Measurements from ENCODE around the gene ITGA5.

ITGA5 gene

DNA sequence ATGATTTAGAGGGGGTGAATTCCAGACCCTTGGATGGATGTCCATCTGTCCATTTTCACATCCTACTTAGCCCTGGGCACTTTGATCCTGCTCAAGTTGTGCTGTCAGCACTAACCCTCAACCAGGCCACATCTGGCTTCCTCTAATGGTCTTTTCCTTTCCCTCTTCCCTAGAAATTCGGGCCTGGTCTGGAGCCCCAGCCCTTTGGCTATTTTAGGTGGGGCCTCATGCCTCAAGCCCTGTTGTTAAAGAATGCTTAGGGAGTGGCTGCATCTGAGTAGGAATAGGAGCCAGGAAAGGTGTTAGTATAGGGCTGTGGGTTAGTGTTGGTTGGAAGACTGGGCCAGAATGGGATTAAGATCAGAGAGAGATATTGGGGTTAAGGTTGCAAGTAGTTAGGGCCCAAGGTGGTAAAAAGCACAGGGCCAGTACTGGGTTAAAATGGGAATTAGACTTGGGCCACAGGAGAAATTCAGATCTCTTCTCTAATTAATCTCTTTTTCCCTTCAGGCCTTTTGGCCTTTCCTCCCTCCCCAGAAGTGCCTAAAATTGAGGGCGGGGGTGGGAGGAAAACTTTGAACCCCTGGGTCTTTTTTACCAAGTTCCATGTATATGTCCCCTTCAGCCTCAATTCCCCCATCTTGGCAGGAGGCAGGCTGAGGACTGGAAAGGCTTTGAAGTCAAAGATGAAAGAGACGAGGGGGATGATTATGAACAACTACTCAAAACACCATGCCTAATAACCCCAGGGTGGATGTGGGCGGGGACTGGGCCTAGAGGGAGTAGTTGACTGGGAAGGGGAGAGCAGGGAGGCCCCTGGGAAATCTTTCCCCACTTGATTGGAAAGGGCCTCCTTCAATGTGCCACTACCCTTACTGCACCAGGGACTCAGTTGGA, 30.6 kb downstream of the ITGA5 start:
- DNase-seq: no peak

DNA sequence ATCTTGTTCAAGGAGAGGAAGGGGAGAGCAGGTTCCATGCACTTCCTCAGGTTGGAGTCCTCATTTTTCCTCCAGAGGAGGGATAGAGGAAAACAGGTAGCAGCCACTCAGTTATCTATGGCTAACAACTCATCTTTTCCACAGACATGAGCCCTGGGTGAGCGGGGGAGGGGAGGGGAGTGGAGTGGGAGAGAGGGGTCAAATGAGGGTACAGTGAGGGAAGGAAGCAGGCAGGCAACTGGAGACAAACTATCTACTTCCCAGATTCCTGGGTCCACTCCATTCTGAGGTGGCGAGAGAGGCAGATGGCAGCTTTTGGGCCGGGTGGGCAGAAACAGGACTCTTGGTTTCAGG, 32.0 kb downstream of the ITGA5 start:
- DNase-seq: no peak

GRCh38 chr12:54386403-54387113, 32.5 kb downstream of the ITGA5 start:
- no peak for DNase-seq

GRCh38 chr12:54385251-54385914, 33.7 kb downstream of the ITGA5 start:
- DNase-seq: no peak

DNA sequence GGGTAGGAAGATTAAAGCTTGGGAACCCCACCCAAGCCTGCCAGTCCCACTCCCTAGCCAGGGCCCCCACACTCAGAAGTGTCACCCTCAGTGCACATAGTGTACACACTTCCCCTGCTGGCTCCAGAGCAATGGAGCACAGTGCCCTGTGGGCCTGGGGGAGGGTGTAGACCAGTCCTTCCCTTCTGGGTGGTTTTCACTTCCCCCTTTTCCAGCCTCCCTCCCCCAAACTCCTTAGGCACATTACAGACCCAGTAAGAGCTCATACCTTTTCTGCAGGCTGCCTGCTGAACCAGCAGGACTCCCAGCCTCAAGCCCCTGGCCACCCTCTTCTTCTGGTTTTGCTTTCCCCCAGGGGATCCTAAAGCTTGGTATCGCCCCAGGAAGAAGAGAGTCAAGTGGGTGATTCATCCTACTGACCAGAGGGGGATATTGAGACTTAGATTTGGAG, 34.5 kb downstream of the ITGA5 start, which contains the start of gene ZNF385A:
Gene ZNF385A (minus strand): TSS at position 143 of the 451 bp plus-strand sequence. CDS start 219 bp downstream, outside the sequence.
- no peak for DNase-seq

GRCh38 chr12:54383041-54383609, 35.9 kb downstream of the ITGA5 start:
- no peak for DNase-seq

DNA sequence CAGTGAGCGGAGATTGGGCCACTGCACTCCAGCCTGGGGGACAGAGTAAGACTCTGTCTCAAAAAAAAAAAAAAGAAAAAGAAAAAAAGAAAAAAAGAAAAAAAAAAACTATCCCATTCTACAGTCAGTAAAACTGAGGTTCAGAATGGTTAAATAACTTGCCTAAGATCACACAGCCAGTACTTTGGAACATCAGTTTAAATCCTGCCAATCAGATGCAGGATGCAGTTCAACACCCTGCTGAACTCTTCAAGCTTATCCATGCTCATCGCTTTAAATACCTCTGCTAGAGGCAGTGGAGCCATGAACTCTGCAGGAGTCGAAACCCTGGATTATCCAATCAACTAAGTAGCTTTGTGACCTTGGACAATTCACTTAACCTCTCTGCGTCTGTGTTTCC, 37.9 kb downstream of the ITGA5 start:
- DNase-seq: no peak

DNA sequence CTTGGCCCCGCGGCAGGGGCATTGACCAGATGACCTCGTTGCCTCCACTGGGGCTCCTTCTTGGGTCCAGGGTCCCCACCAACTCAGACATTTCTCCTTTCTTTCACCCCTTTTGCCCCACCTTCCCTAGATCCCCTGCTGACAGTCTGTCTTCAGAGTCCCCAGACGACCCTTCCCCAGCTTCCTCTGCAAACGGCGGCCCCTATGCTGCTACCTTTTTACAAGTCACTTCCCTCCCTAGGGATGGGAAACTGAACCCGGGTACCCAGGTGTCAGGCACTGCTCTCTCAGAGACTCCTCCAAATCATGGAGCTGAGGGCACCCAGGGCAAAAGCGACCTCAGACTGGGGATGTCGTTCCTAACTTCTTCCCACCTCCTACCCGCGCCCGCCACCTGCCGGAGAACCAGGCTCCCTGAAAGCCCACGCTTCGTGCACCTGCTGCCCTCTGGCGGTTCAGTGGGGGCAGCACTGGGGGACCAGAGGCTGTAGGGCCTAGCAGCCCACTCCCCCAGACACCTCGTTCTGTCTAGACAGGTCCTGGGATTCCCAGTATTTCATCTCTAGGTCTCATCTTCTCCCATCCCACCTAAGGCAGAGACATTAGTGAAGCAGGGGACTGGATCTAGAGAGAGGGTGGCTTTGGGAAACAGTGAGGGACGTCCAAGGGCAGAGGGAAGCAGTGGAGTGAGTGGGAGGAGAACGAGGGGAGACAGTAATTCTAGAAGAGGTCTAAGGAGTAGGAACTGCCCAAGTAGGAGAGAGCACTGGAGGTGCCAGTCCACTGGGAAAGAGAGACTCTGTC, 39.5 kb downstream of the ITGA5 start:
- peak; percentile 67 to 87 (median 84) for DNase-seq

DNA sequence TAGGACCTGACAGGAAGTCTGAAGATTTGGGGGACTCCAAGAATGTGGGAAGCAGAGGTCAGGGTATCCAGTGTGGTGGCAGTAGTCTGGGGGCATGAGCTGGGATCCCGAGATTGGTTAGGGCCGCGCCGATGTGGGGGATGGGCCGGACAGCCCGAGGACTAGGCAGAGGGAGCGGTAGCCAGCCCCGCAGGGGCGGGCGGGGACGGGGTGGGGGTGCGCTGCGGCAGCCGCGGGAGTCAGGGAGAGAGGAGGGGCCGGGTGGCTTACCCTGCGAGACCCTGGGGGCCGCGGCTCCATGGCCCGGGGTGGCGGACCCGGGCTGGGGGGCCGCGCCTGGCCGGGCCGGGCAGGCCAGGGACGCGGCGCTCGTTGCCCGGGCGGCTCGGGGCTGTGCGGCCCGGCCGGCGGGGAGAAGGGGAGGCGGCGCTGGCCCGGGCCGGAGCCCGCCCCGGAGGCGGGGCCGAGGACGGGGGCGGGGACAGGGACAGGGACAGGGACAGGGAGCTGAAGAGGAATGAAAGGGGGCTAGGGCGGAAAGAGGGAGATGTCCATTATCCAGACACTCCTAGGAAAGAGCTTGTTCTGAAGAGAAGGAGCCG, 40.2 kb downstream of the ITGA5 start:
- DNase-seq: no peak

GRCh38 chr12:54377797-54378515, 41.1 kb downstream of the ITGA5 start:
- DNase-seq: no peak

GRCh38 chr12:54377007-54377406, 42.1 kb downstream of the ITGA5 start:
- DNase-seq: no peak

DNA sequence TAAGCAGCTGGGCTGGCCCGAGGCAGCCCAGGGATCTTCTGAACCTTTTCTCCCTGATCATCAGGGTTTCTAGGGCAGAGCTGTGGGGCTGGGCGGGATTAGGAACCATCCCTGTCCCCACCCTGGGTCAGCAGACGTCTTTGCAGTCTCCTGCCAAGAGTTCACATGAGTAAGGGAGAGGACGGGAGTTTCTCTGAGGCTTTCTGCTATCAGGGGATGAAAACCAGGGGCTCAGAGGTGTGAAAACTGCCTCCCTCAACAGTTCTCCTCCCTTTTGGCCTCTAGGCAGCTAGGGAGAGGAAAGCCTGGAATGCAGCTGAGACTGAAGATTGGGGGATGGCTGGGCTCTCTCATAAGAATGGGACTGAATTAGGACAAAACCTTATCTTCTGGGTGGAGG, 42.5 kb downstream of the ITGA5 start:
- DNase-seq: no peak

- DNase-seq: no peak
Measured at GRCh38 chr12:54375259-54375579, 43.8 kb downstream of the ITGA5 start.

DNA sequence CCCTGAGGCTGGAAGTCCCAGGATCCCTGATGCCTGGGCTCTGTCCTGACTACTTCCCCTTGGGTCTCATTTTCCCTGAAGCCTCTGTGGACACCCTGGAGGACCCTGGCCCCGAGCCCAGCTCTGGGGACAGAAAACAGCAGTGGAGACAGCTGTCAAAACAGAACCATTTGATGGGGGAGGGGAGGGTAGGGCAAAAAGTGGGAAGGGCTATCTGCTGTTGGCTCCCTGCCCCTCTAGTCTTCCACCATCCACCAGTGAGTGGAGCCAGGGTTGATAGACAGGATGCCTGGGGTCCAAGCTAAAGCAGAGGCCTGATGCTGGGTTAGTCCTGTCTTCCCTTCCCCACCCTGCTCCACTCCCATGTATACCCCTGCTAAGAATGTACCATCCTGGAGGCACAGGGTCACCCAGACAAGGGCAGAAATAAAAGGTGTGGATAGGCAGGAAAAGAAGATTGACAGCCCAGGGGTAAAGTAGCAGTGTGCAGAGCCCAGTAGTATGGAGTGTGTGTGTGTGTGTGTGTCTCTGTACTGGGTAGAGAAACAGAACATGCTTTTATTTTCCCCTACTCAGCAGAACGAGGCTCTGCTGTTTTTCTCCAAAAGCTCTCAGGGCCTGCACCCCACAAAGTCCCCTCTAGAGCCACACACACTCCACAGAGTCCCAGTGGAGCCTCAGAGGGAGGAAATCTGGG, 44.4 kb downstream of the ITGA5 start:
- DNase-seq: no peak

- no peak for DNase-seq
Measured at GRCh38 chr12:54373649-54374561, 45.2 kb downstream of the ITGA5 start.

GRCh38 chr12:54372113-54372806, 46.8 kb downstream of the ITGA5 start:
- DNase-seq: no peak

DNA sequence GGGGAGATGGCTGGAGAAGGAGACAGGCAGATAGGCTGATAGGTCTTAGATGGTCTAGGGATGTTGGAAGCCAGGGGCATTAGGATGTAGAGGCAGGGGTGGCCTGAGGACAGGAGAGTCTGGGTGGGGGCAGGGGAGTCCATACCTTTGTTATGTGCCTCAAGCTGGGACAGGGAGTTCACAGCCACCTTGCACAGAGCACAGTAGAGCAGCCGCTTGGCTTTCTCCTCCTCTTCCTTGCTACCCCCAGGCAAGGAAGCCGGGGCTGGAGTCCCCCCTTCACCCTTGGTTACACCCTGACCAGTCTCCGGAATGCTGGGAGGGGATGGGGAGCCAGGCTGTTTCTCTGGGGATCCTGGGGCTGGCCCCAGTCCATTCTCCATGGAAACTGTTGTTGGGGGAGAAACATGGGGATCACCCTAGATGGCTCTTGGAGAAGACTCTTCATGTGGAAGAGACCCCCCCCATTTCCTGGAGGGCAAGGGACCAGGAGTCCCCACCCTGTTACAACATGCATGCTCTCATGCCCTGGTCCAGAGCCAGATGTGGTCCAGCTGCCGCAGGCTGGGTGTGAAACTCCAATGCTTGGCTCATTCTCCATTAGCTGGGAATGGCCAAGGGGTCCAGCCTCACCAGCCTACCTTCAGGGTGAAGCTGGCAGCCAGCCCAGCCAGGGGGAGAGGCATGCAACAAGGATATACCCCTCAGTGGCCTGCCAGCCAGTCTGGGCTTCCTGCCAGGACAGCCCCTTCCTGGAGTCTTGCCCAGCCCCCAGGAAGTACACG, 47.5 kb downstream of the ITGA5 start:
- no peak for DNase-seq

DNA sequence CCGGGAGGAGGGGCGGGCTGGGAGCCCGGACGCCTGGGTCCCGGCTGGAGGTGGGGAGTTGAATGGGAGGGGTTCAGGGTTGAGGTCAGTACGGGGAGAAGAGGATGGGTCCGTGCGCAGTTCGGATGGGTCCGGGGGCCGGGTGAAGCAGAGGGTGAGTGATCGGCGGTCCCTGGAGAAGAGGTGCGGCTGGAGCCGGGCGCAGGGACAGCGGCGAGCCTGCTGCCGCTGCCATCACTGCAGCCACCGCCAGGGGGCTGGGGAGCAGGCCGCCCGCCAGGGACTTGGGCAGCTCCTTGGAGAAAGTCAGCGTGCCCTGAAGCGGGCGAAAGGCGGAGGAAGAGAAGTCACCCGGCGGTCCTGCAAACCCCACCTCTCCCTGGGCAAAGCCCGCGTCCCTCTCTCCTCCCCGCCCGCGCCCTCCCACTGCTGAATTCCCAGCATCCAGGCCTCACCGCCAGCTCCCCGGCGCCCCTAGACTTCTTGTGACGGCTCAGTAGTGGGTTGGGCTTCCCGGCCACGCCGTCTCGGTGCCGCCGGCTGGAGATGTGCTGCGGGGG, 48.8 kb downstream of the ITGA5 start:
- DNase-seq: peak in 1 of 6 experiments; percentile 12

Measured in stimulated activated naive CD4-positive, alpha-beta T cell (primary cell).